NK-92 treated with Interleukin-12 subunit alpha and Interleukin-12 subunit beta, amount 100 ng/mL, for 24 hours (cell line): Measurements from ENCODE around the gene PRXL2B.

Experiments
- DNase-seq: peaks from one replicate; lab custom pipeline; 2025; lab: John Stamatoyannopoulos, UW

The PRXL2B gene

GRCh38 chr1:2597441-2598328, 11.1 kb downstream of the PRXL2B start:
- DNase-seq, result no peak

GRCh38 chr1:2598329-2598931, 11.9 kb downstream of the PRXL2B start:
- no peak for DNase-seq

- DNase-seq, result no peak
These were observed 15.2 kb downstream of the PRXL2B start for GRCh38 chr1:2601721-2602303.

GRCh38 chr1:2602311-2602835, 15.8 kb downstream of the PRXL2B start:
- DNase-seq, result no peak

- no peak for DNase-seq
These were observed 16.4 kb downstream of the PRXL2B start for GRCh38 chr1:2602866-2603520.

- no peak for DNase-seq
These were observed 17.1 kb downstream of the PRXL2B start for GRCh38 chr1:2603521-2604155.

- no peak for DNase-seq
These were observed 17.7 kb downstream of the PRXL2B start for GRCh38 chr1:2604156-2604843.

- DNase-seq, result no peak
These were observed 18.4 kb downstream of the PRXL2B start for GRCh38 chr1:2604844-2605508.

- DNase-seq, result no peak
These were observed 19.2 kb downstream of the PRXL2B start for GRCh38 chr1:2605509-2606395.

- DNase-seq, result no peak
These were observed 19.9 kb downstream of the PRXL2B start for GRCh38 chr1:2606396-2606880.

GRCh38 chr1:2606881-2607621, 20.5 kb downstream of the PRXL2B start:
- no peak for DNase-seq

- no peak for DNase-seq
These were observed 21.1 kb downstream of the PRXL2B start for GRCh38 chr1:2607641-2608091.

- no peak for DNase-seq
These were observed 22.9 kb downstream of the PRXL2B start for GRCh38 chr1:2609319-2610035.

- DNase-seq, result no peak
These were observed 23.7 kb downstream of the PRXL2B start for GRCh38 chr1:2610036-2610959.

- DNase-seq, result no peak
These were observed 24.5 kb downstream of the PRXL2B start for GRCh38 chr1:2611031-2611501.

GRCh38 chr1:2611621-2612437, 25.3 kb downstream of the PRXL2B start:
- DNase-seq, result no peak
